IgD-negative memory B cell (primary cell): ENCODE results near the gene ZNF579. TPM values are rescaled to one million over a fixed set of nuclear protein-coding genes. Genes with fewer than 3 reads are reported as not detected.
A peak's percentile ranks its signal among the peaks of the same experiment; 100 is the strongest.

Source experiments
- H3K27ac Mint-ChIP-seq, 3 donors: one replicate each; pipeline ENCODE4 v1.8.0; 2020 to 2022; ENCODE audit warnings: mild to moderate bottlenecking in 3 of 3, mixed read lengths in 3 of 3, moderate library complexity in 1 of 3
- H3K27me3 Mint-ChIP-seq: one replicate; pipeline ENCODE4 v1.8.0; 2021; ENCODE audit warnings: mixed read lengths
- H3K36me3 Mint-ChIP-seq: one replicate; pipeline ENCODE4 v1.8.0; 2020; ENCODE audit warnings: mild to moderate bottlenecking, mixed read lengths
- H3K4me1 Mint-ChIP-seq, 3 donors: one replicate each; pipeline ENCODE4 v1.8.0; 2020 to 2022; ENCODE audit warnings: mixed read lengths in 3 of 3, mild to moderate bottlenecking in 1 of 3
- H3K4me3 Mint-ChIP-seq, 4 donors: one replicate each; pipeline ENCODE4 v1.8.0; 2020 to 2022; ENCODE audit warnings: mild to moderate bottlenecking in 4 of 4, mixed read lengths in 4 of 4, moderate library complexity in 3 of 4
- H3K9me3 Mint-ChIP-seq, 3 donors: one replicate each; pipeline ENCODE4 v1.8.0; 2020 to 2021; ENCODE audit warnings: mixed read lengths in 3 of 3, mild to moderate bottlenecking in 1 of 3
- polyA plus RNA-seq: library from polyadenylated mRNA; unstranded; fragments of 300-500 nt; fragmentation: Illumina TruSeq; gene quantifications from one replicate; pipeline ENCODE4 v1.2.3, GENCODE V29; 2021

Gene ZNF579
- polyA plus RNA-seq, 1 donor from 2014 or later = 0.79 TPM

GRCh38 chr19:55603581-55604292 lies 23.1 kb upstream of the ZNF579 start:
- Mint-ChIP-seq H3K27ac (peak overlapping the region in 2 of 3 donors; percentile 47 to 91), H3K4me3 (peak overlapping the region in 3 of 4 donors; percentile 9 to 93 (median 47)), H3K36me3 (no peaks in the 10 kb centered on the region), H3K4me1 (peaks cover 13 to 36% (median 35%) of the 10 kb centered on the region in 3 donors), H3K27me3 (no peaks in the 10 kb centered on the region), H3K9me3 (peaks cover 0 to 2% (median 0%) of the 10 kb centered on the region in 3 donors)

- H3K27me3 Mint-ChIP-seq = no peaks in the 10 kb centered on the region
- peaks cover 13 to 34% (median 34%) of the 10 kb centered on the region in 3 donors for H3K4me1 Mint-ChIP-seq
- H3K27ac Mint-ChIP-seq = peak overlapping the region in 2 of 3 donors; percentile 11 to 47
- H3K4me3 Mint-ChIP-seq = peak overlapping the region in 2 of 4 donors; percentile 47 to 72
- H3K36me3 Mint-ChIP-seq = peaks cover 3% of the 10 kb centered on the region
- peaks cover 0 to 5% (median 0%) of the 10 kb centered on the region in 3 donors for H3K9me3 Mint-ChIP-seq
Observed at GRCh38 chr19:55603115-55603514, 22.5 kb upstream of the ZNF579 start.

- Mint-ChIP-seq H3K27ac (peak overlapping the region in 1 of 3 donors; percentile 89), H3K9me3 (peaks cover 0 to 5% (median 0%) of the 10 kb centered on the region in 3 donors), H3K27me3 (no peaks in the 10 kb centered on the region), H3K36me3 (peaks cover 3% of the 10 kb centered on the region), H3K4me3 (peak overlapping the region in 2 of 4 donors; percentile 16 to 93), H3K4me1 (peaks cover 8 to 30% (median 27%) of the 10 kb centered on the region in 3 donors)
Observed at GRCh38 chr19:55602104-55603001, 21.7 kb upstream of the ZNF579 start.

- Mint-ChIP-seq H3K4me3 (peak overlapping the region; percentile 79 to 93 (median 89)), H3K9me3 (peaks cover 0 to 5% (median 0%) of the 10 kb centered on the region in 3 donors), H3K4me1 (peaks cover 4 to 19% (median 17%) of the 10 kb centered on the region in 3 donors), H3K36me3 (peaks cover 6% of the 10 kb centered on the region), H3K27me3 (no peaks in the 10 kb centered on the region), H3K27ac (peak overlapping the region; percentile 43 to 91 (median 89))
Observed at GRCh38 chr19:55601084-55601483, 20.4 kb upstream of the ZNF579 start.

GRCh38 chr19:55600662-55601028 lies 20.0 kb upstream of the ZNF579 start:
- peaks cover 4 to 17% (median 15%) of the 10 kb centered on the region in 3 donors for H3K4me1 Mint-ChIP-seq
- H3K27ac Mint-ChIP-seq = peak overlapping the region in 2 of 3 donors; percentile 43 to 89
- H3K36me3 Mint-ChIP-seq = peaks cover 8% of the 10 kb centered on the region
- no peaks in the 10 kb centered on the region for H3K27me3 Mint-ChIP-seq
- peaks cover 0 to 7% (median 0%) of the 10 kb centered on the region in 3 donors for H3K9me3 Mint-ChIP-seq
- H3K4me3 Mint-ChIP-seq = peak overlapping the region; percentile 79 to 93 (median 89)

GRCh38 chr19:55599842-55600661 lies 19.4 kb upstream of the ZNF579 start, which contains the start of gene ZNF524:
Gene ZNF524, plus strand, starts transcription at chr19:55600288. Its CDS starts 1,825 bp downstream, at chr19:55602113.
- H3K36me3 Mint-ChIP-seq = peaks cover 14% of the 10 kb centered on the region
- H3K4me1 Mint-ChIP-seq = peaks cover 5 to 17% (median 15%) of the 10 kb centered on the region in 3 donors
- H3K27me3 Mint-ChIP-seq = no peaks in the 10 kb centered on the region
- H3K9me3 Mint-ChIP-seq = peaks cover 0 to 11% (median 0%) of the 10 kb centered on the region in 3 donors
- H3K4me3 Mint-ChIP-seq = peak within 1 kb of the TSS; percentile 93 to 100 (median 99)
- peak within 1 kb of the TSS; percentile 93 to 99 (median 99) for H3K27ac Mint-ChIP-seq

GRCh38 chr19:55599468-55599841 lies 18.8 kb upstream of the ZNF579 start, which contains the start of gene FIZ1:
Gene FIZ1, minus strand, starts transcription at chr19:55599517. Its CDS starts 1,652 bp downstream, at chr19:55597865.
- H3K4me1 Mint-ChIP-seq = peaks cover 8 to 15% (median 11%) of the 10 kb centered on the region in 3 donors
- H3K4me3 Mint-ChIP-seq = peak within 1 kb of the TSS; percentile 93 to 100 (median 99)
- H3K27ac Mint-ChIP-seq = peak within 1 kb of the TSS; percentile 93 to 99 (median 99)
- H3K36me3 Mint-ChIP-seq = peaks cover 18% of the 10 kb centered on the region
- no peaks in the 10 kb centered on the region for H3K27me3 Mint-ChIP-seq
- peaks cover 0 to 15% (median 0%) of the 10 kb centered on the region in 3 donors for H3K9me3 Mint-ChIP-seq

- Mint-ChIP-seq H3K27me3 (no peaks in the 10 kb centered on the region), H3K4me1 (peaks cover 8 to 14% (median 10%) of the 10 kb centered on the region in 3 donors), H3K36me3 (peaks cover 18% of the 10 kb centered on the region), H3K27ac (peak overlapping the region; percentile 93 to 99 (median 99)), H3K9me3 (peaks cover 0 to 15% (median 0%) of the 10 kb centered on the region in 3 donors), H3K4me3 (peak overlapping the region; percentile 93 to 100 (median 99))
Observed at GRCh38 chr19:55598719-55599467, 18.2 kb upstream of the ZNF579 start.

- H3K36me3 Mint-ChIP-seq = peaks cover 21% of the 10 kb centered on the region
- peak overlapping the region in 3 of 4 donors; percentile 39 to 99 (median 93) for H3K4me3 Mint-ChIP-seq
- no peaks in the 10 kb centered on the region for H3K27me3 Mint-ChIP-seq
- H3K9me3 Mint-ChIP-seq = peaks cover 0 to 15% (median 0%) of the 10 kb centered on the region in 3 donors
- no peak overlapping the region for H3K27ac Mint-ChIP-seq
- H3K4me1 Mint-ChIP-seq = peaks cover 4 to 14% (median 8%) of the 10 kb centered on the region in 3 donors
Observed at GRCh38 chr19:55598034-55598433, 17.4 kb upstream of the ZNF579 start.

GRCh38 chr19:55597501-55597921 lies 16.9 kb upstream of the ZNF579 start:
- Mint-ChIP-seq H3K4me1 (peaks cover 4 to 14% (median 8%) of the 10 kb centered on the region in 3 donors), H3K27ac (no peak overlapping the region), H3K4me3 (no peak overlapping the region), H3K9me3 (peaks cover 0 to 15% (median 0%) of the 10 kb centered on the region in 3 donors), H3K36me3 (peaks cover 21% of the 10 kb centered on the region), H3K27me3 (no peaks in the 10 kb centered on the region)

GRCh38 chr19:55596304-55596703 lies 15.7 kb upstream of the ZNF579 start:
- H3K27me3 Mint-ChIP-seq = peaks cover 1% of the 10 kb centered on the region
- H3K9me3 Mint-ChIP-seq = peaks cover 0 to 15% (median 0%) of the 10 kb centered on the region in 3 donors
- no peak overlapping the region for H3K27ac Mint-ChIP-seq
- H3K4me3 Mint-ChIP-seq = peak overlapping the region in 1 of 4 donors; percentile 5
- peaks cover 24% of the 10 kb centered on the region for H3K36me3 Mint-ChIP-seq
- peaks cover 4 to 10% (median 8%) of the 10 kb centered on the region in 3 donors for H3K4me1 Mint-ChIP-seq

GRCh38 chr19:55594996-55595545 lies 14.4 kb upstream of the ZNF579 start:
- Mint-ChIP-seq H3K4me3 (peak overlapping the region in 1 of 4 donors; percentile 5), H3K4me1 (peaks cover 4 to 5% (median 5%) of the 10 kb centered on the region in 3 donors), H3K27ac (peak overlapping the region in 2 of 3 donors; percentile 24 to 32), H3K27me3 (peaks cover 5% of the 10 kb centered on the region), H3K9me3 (peaks cover 0 to 15% (median 0%) of the 10 kb centered on the region in 3 donors), H3K36me3 (peaks cover 24% of the 10 kb centered on the region)
